IMR-90 (cell line): ENCODE results near the gene GNAZ. TPM values are rescaled to one million over a fixed set of nuclear protein-coding genes. Genes with fewer than 3 reads are reported as not detected.

Source experiments
- ATAC-seq: fragments of 200-7000 bp; cut with Tn5 transposase; 2 replicates; pipeline ENCODE4 v1.9.1; 2020; ENCODE audit warnings: low read depth, mild to moderate bottlenecking, moderate library complexity
- BruUV-seq: library from RNA; stranded (reverse); fragments of 400-500 nt; replicated peaks from 2 replicates; lab custom pipeline; 2021; lab: Mats Ljungman, UMichigan
- CTCF ChIA-PET: fragments of 300-600 bp; formaldehyde crosslinking; extraction: SDS; loops from one replicate; lab custom pipeline; 2021; ENCODE audit warnings: antibody characterized with exemption; lab: Yijun Ruan, JAX
- POLR2A ChIA-PET: fragments of 300-600 bp; sonication (Branson Sonifier 250); formaldehyde crosslinking; loops from one replicate; lab custom pipeline; 2022; ENCODE audit warnings: antibody characterized with exemption; ENCODE audit not compliant: unreplicated experiment; lab: Charles Lee
- DNase-seq: peaks from one replicate; pipeline ENCODE4 v3.0.0; 2013
- H2AFZ ChIP-seq: replicated peaks from 2 replicates; pipeline ENCODE3; 2013; ENCODE audit warnings: low read length, mild to moderate bottlenecking; ENCODE audit not compliant: poor library complexity
- H2AK5ac ChIP-seq: 2 replicates; pipeline ENCODE4 v1.6.1; 2013; ENCODE audit warnings: low read depth, low read length, inconsistent platforms
- H2AK9ac ChIP-seq: replicated peaks from 2 replicates; pipeline ENCODE3; 2013; ENCODE audit warnings: mild to moderate bottlenecking, low read depth, low read length, moderate library complexity; ENCODE audit not compliant: poor library complexity
- H2BK120ac ChIP-seq: 2 replicates; pipeline ENCODE4 v1.6.1; 2013; ENCODE audit warnings: low read depth, low read length, inconsistent platforms
- H2BK15ac ChIP-seq: 3 replicates; pipeline ENCODE4 v1.6.1; 2013; ENCODE audit warnings: low read depth, low read length, inconsistent platforms
- H2BK20ac ChIP-seq: 2 replicates; pipeline ENCODE4 v1.6.1; 2013; ENCODE audit warnings: low read depth, mild to moderate bottlenecking, inconsistent platforms, low read length, moderate library complexity
- H2BK5ac ChIP-seq: 2 replicates; pipeline ENCODE4 v1.6.1; 2013; ENCODE audit warnings: mild to moderate bottlenecking, low read depth, low read length, inconsistent platforms; ENCODE audit not compliant: poor library complexity, severe bottlenecking
- H3K14ac ChIP-seq: replicated peaks from 2 replicates; pipeline ENCODE4 v1.6.1; 2013; ENCODE audit warnings: low read depth, low read length, inconsistent platforms
- H3K18ac ChIP-seq: 2 replicates; pipeline ENCODE4 v1.6.1; 2013; ENCODE audit warnings: low read depth, low read length, control low read depth
- H3K23ac ChIP-seq: 2 replicates; pipeline ENCODE4 v1.6.1; 2013; ENCODE audit warnings: low read depth, low read length, inconsistent platforms
- H3K27ac ChIP-seq: 2 replicates; pipeline ENCODE4 v1.5.1; 2013; ENCODE audit warnings: mild to moderate bottlenecking, control low read depth, low read length; ENCODE audit not compliant: insufficient read depth
- H3K27me3 ChIP-seq: 2 replicates; pipeline ENCODE4 v1.6.1; 2013; ENCODE audit warnings: low read length; ENCODE audit not compliant: control insufficient read depth, insufficient read depth
- H3K36me3 ChIP-seq: 2 replicates; pipeline ENCODE4 v1.6.1; 2013; ENCODE audit warnings: low read length, mixed read lengths; ENCODE audit not compliant: control insufficient read depth, insufficient read depth
- H3K4ac ChIP-seq: 2 replicates; pipeline ENCODE4 v1.6.1; 2013; ENCODE audit warnings: low read depth, low read length, inconsistent platforms
- H3K4me1 ChIP-seq: 2 replicates; pipeline ENCODE4 v1.6.1; 2013; ENCODE audit warnings: low read length, mixed read lengths; ENCODE audit not compliant: control insufficient read depth, insufficient read depth
- H3K4me2 ChIP-seq: 2 replicates; pipeline ENCODE4 v1.6.1; 2013; ENCODE audit warnings: low read depth, mild to moderate bottlenecking, control low read depth, low read length, moderate library complexity
- H3K4me3 ChIP-seq: 2 replicates; pipeline ENCODE4 v1.5.1; 2013; ENCODE audit warnings: low read depth, mild to moderate bottlenecking, control low read depth, low read length, moderate library complexity; ENCODE audit not compliant: insufficient read depth
- H3K56ac ChIP-seq: 2 replicates; pipeline ENCODE4 v1.6.1; 2013; ENCODE audit warnings: low read length, inconsistent platforms; ENCODE audit not compliant: insufficient read depth; ENCODE audit errors: extremely low read depth
- H3K79me1 ChIP-seq, 2 experiments: 2 replicates each; pipeline ENCODE4 v1.6.1; 2013; ENCODE audit warnings: low read length in 2 of 2, inconsistent platforms in 1 of 2, low read depth in 1 of 2
- H3K9ac ChIP-seq: 2 replicates; pipeline ENCODE4 v1.6.1; 2013; ENCODE audit warnings: low read depth, low read length, control low read depth
- H3K9me1 ChIP-seq: 2 replicates; pipeline ENCODE4 v1.6.1; 2013; ENCODE audit warnings: low read length, inconsistent platforms; ENCODE audit not compliant: insufficient read depth
- H3K9me3 ChIP-seq: 2 replicates; pipeline ENCODE4 v1.6.1; 2013; ENCODE audit warnings: low read length; ENCODE audit not compliant: control insufficient read depth, insufficient read depth
- H4K20me1 ChIP-seq: 2 replicates; pipeline ENCODE4 v1.6.1; 2013; ENCODE audit warnings: low read length, inconsistent platforms; ENCODE audit not compliant: insufficient read depth
- H4K5ac ChIP-seq: 2 replicates; pipeline ENCODE4 v1.6.1; 2013; ENCODE audit warnings: mild to moderate bottlenecking, low read depth, low read length, control low read depth
- H4K8ac ChIP-seq, 2 experiments: 2 replicates each; pipeline ENCODE4 v1.6.1; 2013; ENCODE audit warnings: low read depth in 2 of 2, low read length in 2 of 2, control low read depth in 1 of 2, inconsistent platforms in 1 of 2
- H4K91ac ChIP-seq: 2 replicates; pipeline ENCODE4 v1.6.1; 2013; ENCODE audit warnings: low read depth, low read length, inconsistent platforms; ENCODE audit not compliant: insufficient read depth
- BHLHE40 ChIP-seq: fragments of 150-350 bp; IDR thresholded peaks from 2 replicates; pipeline ENCODE4 v1.6.1; 2016; ENCODE audit warnings: mild to moderate bottlenecking, low read depth, low read length
- CEBPB ChIP-seq: IDR thresholded peaks from 2 replicates; pipeline ENCODE4 v1.6.1; 2012; ENCODE audit warnings: low read depth, low read length, improper control_type of control experiment
- CHD1 ChIP-seq: IDR thresholded peaks from 2 replicates; pipeline ENCODE4 v1.6.1; 2012; ENCODE audit warnings: low read depth, low read length, improper control_type of control experiment
- CTCF ChIP-seq: conservative IDR thresholded peaks from 2 replicates; pipeline ENCODE4 v1.5.1; 2012; ENCODE audit warnings: mild to moderate bottlenecking, low read depth, low read length, improper control_type of control experiment
- FOS ChIP-seq: fragments of 150-350 bp; IDR thresholded peaks from 2 replicates; pipeline ENCODE4 v1.6.1; 2016; ENCODE audit warnings: low read depth, low read length
- MAFK ChIP-seq: IDR thresholded peaks from 2 replicates; pipeline ENCODE4 v1.6.1; 2012; ENCODE audit warnings: low read depth, low read length, improper control_type of control experiment
- MAZ ChIP-seq: IDR thresholded peaks from 2 replicates; pipeline ENCODE4 v1.6.1; 2012; ENCODE audit warnings: low read depth, mild to moderate bottlenecking, low read length, improper control_type of control experiment, moderate library complexity, borderline replicate concordance
- MXI1 ChIP-seq: IDR thresholded peaks from 2 replicates; pipeline ENCODE4 v1.6.1; 2012; ENCODE audit warnings: low read depth, mild to moderate bottlenecking, low read length, moderate library complexity, borderline replicate concordance
- NFE2L2 ChIP-seq: fragments of 150-350 bp; IDR thresholded peaks from 2 replicates; pipeline ENCODE4 v1.6.1; 2016; ENCODE audit warnings: low read depth, mild to moderate bottlenecking, low read length
- POLR2A ChIP-seq: IDR thresholded peaks from 2 replicates; pipeline ENCODE4 v1.6.1; 2012; ENCODE audit warnings: mild to moderate bottlenecking, low read depth, low read length
- RAD21 ChIP-seq: IDR thresholded peaks from 2 replicates; pipeline ENCODE4 v1.6.1; 2012; ENCODE audit warnings: low read length, improper control_type of control experiment
- RCOR1 ChIP-seq: IDR thresholded peaks from 2 replicates; pipeline ENCODE4 v1.6.1; 2012; ENCODE audit warnings: mild to moderate bottlenecking, low read length, improper control_type of control experiment; ENCODE audit not compliant: insufficient replicate concordance
- RFX5 ChIP-seq: IDR thresholded peaks from 2 replicates; pipeline ENCODE4 v1.8.0; 2012; ENCODE audit warnings: low read depth, mild to moderate bottlenecking, low read length, moderate library complexity
- SMC3 ChIP-seq: fragments of 150-350 bp; IDR thresholded peaks from 2 replicates; pipeline ENCODE4 v1.6.1; 2016; ENCODE audit warnings: low read depth, mild to moderate bottlenecking, antibody characterized with exemption, low read length, moderate library complexity
- USF2 ChIP-seq: fragments of 150-350 bp; IDR thresholded peaks from 2 replicates; pipeline ENCODE4 v1.6.1; 2017; ENCODE audit warnings: mild to moderate bottlenecking, antibody characterized with exemption, low read length, low read depth
- whole genome bisulfite sequencing, 2 experiments: methylation state at CpG; one replicate each; pipeline versions ENCODE4 v1.1.5 to v1.1.7; 2013; ENCODE audit warnings: missing lambda C conversion rate in 2 of 2; ENCODE audit not compliant: insufficient read length in 1 of 2; ENCODE audit errors: extremely low coverage in 2 of 2; 5-methylcytosine and 5-hydroxymethylcytosine counted together
- dilution Hi-C: fragments of 300-500 bp; cut with HindIII; formaldehyde crosslinking; loops from one replicate; pipeline ENCODE4 v1.14.3; 2018; ENCODE audit warnings: low sequenced_read_pairs; ENCODE audit not compliant: unreplicated experiment
- in situ Hi-C: fragments of 300-500 bp; cut with MboI; formaldehyde crosslinking; loops from 3 replicates; pipeline ENCODE4 v1.14.3; 2019; ENCODE audit warnings: low sequenced_read_pairs, inconsistent platforms, mixed read lengths
- intact Hi-C: fragments of 100-400 bp; cut with micrococcal nuclease; formaldehyde crosslinking; loops from 2 replicates; pipeline ENCODE4 v1.10.0; 2022
- polyA plus RNA-seq, 3 experiments: library from polyadenylated mRNA; depleted of rRNA; stranded (reverse); fragments of >200 nt; gene quantifications; 2 replicates each; pipeline ENCODE4 v1.2.3, GENCODE V29; 2012; ENCODE audit warnings: low replicate concordance in 1 of 3
- total RNA-seq: library from RNA; depleted of rRNA; stranded (reverse); fragments of >200 nt; gene quantifications from 2 replicates; pipeline ENCODE4 v1.2.3, GENCODE V29; 2012

Gene GNAZ
- total and polyA plus RNA-seq, 2 of the 4 experiments (the other 2 are of a cell fraction): 1.5 to 2.5 TPM

- in situ Hi-C loops: no loop called here
- Histone ChIP-seq H2BK15ac (no peak overlapping the region), H3K18ac (no peak overlapping the region), H3K4me3 (no peak overlapping the region), H4K91ac (no peak overlapping the region), H4K5ac (no peak overlapping the region), H4K20me1 (no peaks in the 10 kb centered on the region), H3K4me2 (no peak overlapping the region), H2BK20ac (no peak overlapping the region), H2AK5ac (no peak overlapping the region), H2AFZ (no peak overlapping the region), H3K9me3 (no peaks in the 10 kb centered on the region), H3K36me3 (no peaks in the 10 kb centered on the region), H2BK5ac (no peak overlapping the region), H3K27ac (no peak overlapping the region), H3K4ac (no peak overlapping the region), H2AK9ac (no peak overlapping the region), H2BK120ac (no peak overlapping the region), H3K23ac (no peak overlapping the region), H3K4me1 (no peaks in the 10 kb centered on the region), H3K9ac (no peak overlapping the region), H4K8ac (no peak overlapping the region), H3K14ac (no peak overlapping the region), H3K56ac (no peak overlapping the region), H3K79me1 (no peaks in the 10 kb centered on the region), H3K9me1 (no peaks in the 10 kb centered on the region), H3K27me3 (no peaks in the 10 kb centered on the region; the same call in 1 of the 2 replicates)
- POLR2A ChIA-PET: no interaction called here
- ATAC-seq: no peak
- intact Hi-C loops: no loop called here
- TF ChIP-seq CTCF: no peak
- no peak for TF ChIP-seq USF2
- TF ChIP-seq MXI1: no peak
- TF ChIP-seq SMC3: no peak
- no peak for TF ChIP-seq MAFK
- TF ChIP-seq CHD1: no peak
- TF ChIP-seq RCOR1: no peak
- TF ChIP-seq BHLHE40: no peak
- TF ChIP-seq RAD21: no peak
- TF ChIP-seq POLR2A: no peak
- no peak for TF ChIP-seq RFX5
- TF ChIP-seq CEBPB: no peak
- no peak for TF ChIP-seq MAZ
- no peak for TF ChIP-seq NFE2L2
- no peak for TF ChIP-seq FOS
- 60% methylated on average over 1 of the region's 3 CpGs; no CpG with 5 or more reads in 1 of the 2 experiments for WGBS, 2 experiments
- CTCF ChIA-PET: no interaction called here
- dilution Hi-C loops: no loop called here
- no TSS peak for BruUV-seq
- DNase-seq: no peak
These were observed 32.5 kb downstream of the GNAZ start for GRCh38 chr22:23102776-23103175.
